ENCODE measurements around the gene BPHL.
A peak's percentile ranks its signal among the peaks of the same experiment; 100 is the strongest.
"Not testable (repeated sequence)": the region's sequence is repeated elsewhere in the genome, so short reads cannot be mapped to it uniquely, and the experiment has no call there.

The BPHL gene

GRCh38 chr6:3118353-3119039 lies at the start of gene BPHL:
Gene BPHL, plus strand, starts transcription at chr6:3118711. Its CDS starts 30 bp downstream, at chr6:3118741.
- peak; percentile 77 for DNase-seq (ENCODE audit: low read depth, low spot score)

GRCh38 chr6:3071568-3071967 lies 46.9 kb upstream of the BPHL start:
- no peak for DNase-seq (ENCODE audit: low read depth, low spot score)

- DNase-seq (ENCODE audit: low read depth, low spot score), result no peak
Measured at GRCh38 chr6:3072798-3073197, 45.7 kb upstream of the BPHL start.

- no peak for DNase-seq (ENCODE audit: low read depth, low spot score)
Measured at GRCh38 chr6:3073382-3073781, 45.1 kb upstream of the BPHL start.

- DNase-seq (ENCODE audit: low read depth, low spot score), result no peak
Measured at GRCh38 chr6:3075772-3076113, 42.8 kb upstream of the BPHL start.

GRCh38 chr6:3076320-3076719 lies 42.2 kb upstream of the BPHL start:
- no peak for DNase-seq (ENCODE audit: low read depth, low spot score)

- DNase-seq (ENCODE audit: low read depth, low spot score), result no peak
Measured at GRCh38 chr6:3077430-3077829, 41.1 kb upstream of the BPHL start.

- DNase-seq (ENCODE audit: low read depth, low spot score), result not testable (repeated sequence)
Measured at GRCh38 chr6:3078952-3079351, 39.6 kb upstream of the BPHL start.

GRCh38 chr6:3079682-3080081 lies 38.8 kb upstream of the BPHL start:
- no peak for DNase-seq (ENCODE audit: low read depth, low spot score)

- no peak for DNase-seq (ENCODE audit: low read depth, low spot score)
Measured at GRCh38 chr6:3081960-3082359, 36.6 kb upstream of the BPHL start.

GRCh38 chr6:3085074-3085473 lies 33.4 kb upstream of the BPHL start:
- DNase-seq (ENCODE audit: low read depth, low spot score), result no peak

- DNase-seq (ENCODE audit: low read depth, low spot score), result no peak
Measured at GRCh38 chr6:3086282-3086946, 32.1 kb upstream of the BPHL start.

GRCh38 chr6:3088446-3088845 lies 30.1 kb upstream of the BPHL start:
- DNase-seq (ENCODE audit: low read depth, low spot score), result no peak

- peak; percentile 46 for DNase-seq (ENCODE audit: low read depth, low spot score)
Measured at GRCh38 chr6:3088968-3089367, 29.5 kb upstream of the BPHL start.

GRCh38 chr6:3090013-3090412 lies 28.5 kb upstream of the BPHL start:
- no peak for DNase-seq (ENCODE audit: low read depth, low spot score)

- DNase-seq (ENCODE audit: low read depth, low spot score), result no peak
Measured at GRCh38 chr6:3094815-3095214, 23.7 kb upstream of the BPHL start.

- no peak for DNase-seq (ENCODE audit: low read depth, low spot score)
Measured at GRCh38 chr6:3102875-3103274, 15.6 kb upstream of the BPHL start.

- no peak for DNase-seq (ENCODE audit: low read depth, low spot score)
Measured at GRCh38 chr6:3108746-3109414, 9.6 kb upstream of the BPHL start.

GRCh38 chr6:3109761-3110160 lies 8.8 kb upstream of the BPHL start:
- DNase-seq (ENCODE audit: low read depth, low spot score), result no peak

- DNase-seq (ENCODE audit: low read depth, low spot score), result no peak
Measured at GRCh38 chr6:3114377-3114776, 4.1 kb upstream of the BPHL start.

GRCh38 chr6:3117912-3118352 lies 579 bp upstream of the BPHL start:
- DNase-seq (ENCODE audit: low read depth, low spot score), result peak; percentile 54

GRCh38 chr6:3119040-3119723 lies 671 bp downstream of the BPHL start:
- DNase-seq (ENCODE audit: low read depth, low spot score), result peak; percentile 7

GRCh38 chr6:3120765-3121089 lies 2.2 kb downstream of the BPHL start:
- DNase-seq (ENCODE audit: low read depth, low spot score), result no peak

Data from smooth muscle cell of the brain vasculature (primary cell).